ENCODE measurements around the gene USP47. TPM values are rescaled to one million over a fixed set of nuclear protein-coding genes. Genes with fewer than 3 reads are reported as not detected.
A peak's percentile ranks its signal among the peaks of the same experiment; 100 is the strongest.

Gene USP47
- total and polyA plus RNA-seq, 9 of the 15 experiments (the other 6 are each of a cell fraction or from before 2014, with no cell fraction given), result 13.1 to 63.6 (median 34.7) TPM

DNA sequence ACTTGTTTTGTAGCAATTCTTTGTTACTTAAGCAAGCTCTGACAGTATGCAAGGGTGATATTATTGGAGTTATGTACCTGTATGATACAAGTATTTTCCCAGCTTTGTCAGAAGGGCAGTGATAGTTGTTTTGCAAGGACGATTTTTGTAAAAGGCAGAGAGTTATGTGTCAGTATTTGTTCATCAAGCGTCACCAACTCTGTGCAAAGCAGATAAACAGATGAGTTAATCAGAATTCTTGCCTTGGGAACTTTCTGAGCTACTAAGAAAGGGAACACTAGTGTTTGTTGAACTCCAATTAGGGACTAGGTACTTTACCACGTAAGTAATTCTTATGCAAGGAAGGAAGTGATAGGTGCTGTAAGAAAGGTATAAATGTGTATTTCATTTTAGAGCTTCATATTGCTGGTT, 1.4 kb downstream of the USP47 start (continued):
- TF ChIP-seq NBN (IDR thresholded peaks at IDR 0.05; ENCODE audit: low read depth) (0 out of 2 replicates have a peak, but pooled peaks have one; percentile 9), TAL1 (IDR thresholded peaks at IDR 0.05) (0 out of 2 replicates have a peak, but pooled peaks have one; percentile 3), CREB1 (IDR thresholded peaks at IDR 0.05) (peak; percentile 61; the same call in 1 of the 2 replicates), CREB1 (CRISPR knock-in tag; IDR thresholded peaks at IDR 0.05) (no peak), CEBPG (CRISPR knock-in tag; IDR thresholded peaks at IDR 0.05) (no peak), CEBPG (tag; conservative IDR thresholded peaks at IDR 0.05 in 1 of 2, IDR thresholded peaks at IDR 0.05 in 1 of 2) (peak in 1 of 2 experiments; percentile 58; a peak in 1 of 4 replicates), PTRF (tag; IDR thresholded peaks at IDR 0.05) (no peak), KDM1A (IDR thresholded peaks at IDR 0.05) (peak; percentile 44 to 66; a peak in 3 of 4 replicates), CREM (IDR thresholded peaks at IDR 0.05; ENCODE audit: low read depth) (peak; percentile 76), ATF1 (CRISPR knock-in tag; IDR thresholded peaks at IDR 0.05) (no peak), ATF1 (tag; IDR thresholded peaks at IDR 0.05) (peak; percentile 59), RCOR1 (IDR thresholded peaks at IDR 0.05; ENCODE audit: borderline replicate concordance in 1 of 2, low read depth in 2 of 2, low read length in 2 of 2) (peak in 1 of 2 experiments; percentile 56; a peak in 1 of 4 replicates), SMARCA4 (IDR thresholded peaks at IDR 0.05) (peak; percentile 38; the same call in 1 of the 2 replicates), GABPA (tag; conservative IDR thresholded peaks at IDR 0.05; ENCODE audit: low read depth) (0 out of 2 replicates have a peak, but pooled peaks have one; percentile 2)
- TF ChIP-seq, protein P1, sequence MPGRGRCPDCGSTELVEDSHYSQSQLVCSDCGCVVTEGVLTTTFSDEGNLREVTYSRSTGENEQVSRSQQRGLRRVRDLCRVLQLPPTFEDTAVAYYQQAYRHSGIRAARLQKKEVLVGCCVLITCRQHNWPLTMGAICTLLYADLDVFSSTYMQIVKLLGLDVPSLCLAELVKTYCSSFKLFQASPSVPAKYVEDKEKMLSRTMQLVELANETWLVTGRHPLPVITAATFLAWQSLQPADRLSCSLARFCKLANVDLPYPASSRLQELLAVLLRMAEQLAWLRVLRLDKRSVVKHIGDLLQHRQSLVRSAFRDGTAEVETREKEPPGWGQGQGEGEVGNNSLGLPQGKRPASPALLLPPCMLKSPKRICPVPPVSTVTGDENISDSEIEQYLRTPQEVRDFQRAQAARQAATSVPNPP (IDR thresholded peaks at IDR 0.05; ENCODE audit: borderline replicate concordance, insufficient read depth, insufficient read length), result no peak
- TF ChIP-seq, protein P2, sequence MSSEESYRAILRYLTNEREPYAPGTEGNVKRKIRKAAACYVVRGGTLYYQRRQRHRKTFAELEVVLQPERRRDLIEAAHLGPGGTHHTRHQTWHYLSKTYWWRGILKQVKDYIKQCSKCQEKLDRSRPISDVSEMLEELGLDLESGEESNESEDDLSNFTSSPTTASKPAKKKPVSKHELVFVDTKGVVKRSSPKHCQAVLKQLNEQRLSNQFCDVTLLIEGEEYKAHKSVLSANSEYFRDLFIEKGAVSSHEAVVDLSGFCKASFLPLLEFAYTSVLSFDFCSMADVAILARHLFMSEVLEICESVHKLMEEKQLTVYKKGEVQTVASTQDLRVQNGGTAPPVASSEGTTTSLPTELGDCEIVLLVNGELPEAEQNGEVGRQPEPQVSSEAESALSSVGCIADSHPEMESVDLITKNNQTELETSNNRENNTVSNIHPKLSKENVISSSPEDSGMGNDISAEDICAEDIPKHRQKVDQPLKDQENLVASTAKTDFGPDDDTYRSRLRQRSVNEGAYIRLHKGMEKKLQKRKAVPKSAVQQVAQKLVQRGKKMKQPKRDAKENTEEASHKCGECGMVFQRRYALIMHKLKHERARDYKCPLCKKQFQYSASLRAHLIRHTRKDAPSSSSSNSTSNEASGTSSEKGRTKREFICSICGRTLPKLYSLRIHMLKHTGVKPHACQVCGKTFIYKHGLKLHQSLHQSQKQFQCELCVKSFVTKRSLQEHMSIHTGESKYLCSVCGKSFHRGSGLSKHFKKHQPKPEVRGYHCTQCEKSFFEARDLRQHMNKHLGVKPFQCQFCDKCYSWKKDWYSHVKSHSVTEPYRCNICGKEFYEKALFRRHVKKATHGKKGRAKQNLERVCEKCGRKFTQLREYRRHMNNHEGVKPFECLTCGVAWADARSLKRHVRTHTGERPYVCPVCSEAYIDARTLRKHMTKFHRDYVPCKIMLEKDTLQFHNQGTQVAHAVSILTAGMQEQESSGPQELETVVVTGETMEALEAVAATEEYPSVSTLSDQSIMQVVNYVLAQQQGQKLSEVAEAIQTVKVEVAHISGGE (CRISPR knock-in tag; IDR thresholded peaks at IDR 0.05), result 0 out of 6 replicates have a peak, but pooled peaks of 1 of the 3 experiments have one; percentile 9
- TF ChIP-seq, protein P3, sequence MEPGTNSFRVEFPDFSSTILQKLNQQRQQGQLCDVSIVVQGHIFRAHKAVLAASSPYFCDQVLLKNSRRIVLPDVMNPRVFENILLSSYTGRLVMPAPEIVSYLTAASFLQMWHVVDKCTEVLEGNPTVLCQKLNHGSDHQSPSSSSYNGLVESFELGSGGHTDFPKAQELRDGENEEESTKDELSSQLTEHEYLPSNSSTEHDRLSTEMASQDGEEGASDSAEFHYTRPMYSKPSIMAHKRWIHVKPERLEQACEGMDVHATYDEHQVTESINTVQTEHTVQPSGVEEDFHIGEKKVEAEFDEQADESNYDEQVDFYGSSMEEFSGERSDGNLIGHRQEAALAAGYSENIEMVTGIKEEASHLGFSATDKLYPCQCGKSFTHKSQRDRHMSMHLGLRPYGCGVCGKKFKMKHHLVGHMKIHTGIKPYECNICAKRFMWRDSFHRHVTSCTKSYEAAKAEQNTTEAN (CRISPR knock-in tag; IDR thresholded peaks at IDR 0.05), result no peak
- TF ChIP-seq, protein P4, sequence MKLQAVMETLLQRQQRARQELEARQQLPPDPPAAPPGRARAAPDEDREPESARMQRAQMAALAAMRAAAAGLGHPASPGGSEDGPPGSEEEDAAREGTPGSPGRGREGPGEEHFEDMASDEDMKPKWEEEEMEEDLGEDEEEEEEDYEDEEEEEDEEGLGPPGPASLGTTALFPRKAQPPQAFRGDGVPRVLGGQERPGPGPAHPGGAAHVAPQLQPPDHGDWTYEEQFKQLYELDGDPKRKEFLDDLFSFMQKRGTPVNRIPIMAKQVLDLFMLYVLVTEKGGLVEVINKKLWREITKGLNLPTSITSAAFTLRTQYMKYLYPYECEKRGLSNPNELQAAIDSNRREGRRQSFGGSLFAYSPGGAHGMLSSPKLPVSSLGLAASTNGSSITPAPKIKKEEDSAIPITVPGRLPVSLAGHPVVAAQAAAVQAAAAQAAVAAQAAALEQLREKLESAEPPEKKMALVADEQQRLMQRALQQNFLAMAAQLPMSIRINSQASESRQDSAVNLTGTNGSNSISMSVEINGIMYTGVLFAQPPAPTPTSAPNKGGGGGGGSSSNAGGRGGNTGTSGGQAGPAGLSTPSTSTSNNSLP (IDR thresholded peaks at IDR 0.05; ENCODE audit: borderline replicate concordance, low read depth, low read length), result 0 out of 2 replicates have a peak, but pooled peaks have one; percentile 31
